NCI-H2171 treated with DMSO at 0.1 percent for 48 hours (cell line): ENCODE measurements around the gene USP25.

Experiments
- DNase-seq: peaks from one replicate; lab custom pipeline; 2025; lab: John Stamatoyannopoulos, UW

Gene USP25

DNA sequence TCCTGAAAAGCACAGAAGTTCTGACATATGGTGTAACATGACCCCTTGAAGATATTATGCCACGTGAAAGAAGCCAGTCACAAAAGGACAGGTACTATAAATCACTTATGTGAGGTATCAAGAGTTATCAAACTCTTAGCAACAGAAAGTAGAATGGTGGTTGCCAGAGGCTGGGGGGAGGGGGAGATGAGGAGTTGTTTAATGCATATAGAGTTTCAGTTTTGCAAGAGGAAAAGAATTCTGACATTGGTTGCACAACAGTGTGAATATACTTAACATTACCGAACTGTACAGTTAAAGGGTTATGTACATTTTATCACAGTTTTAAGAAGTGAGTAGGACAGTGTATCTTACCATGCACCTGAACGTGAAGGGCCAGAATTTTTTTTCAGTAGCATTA is 80.0 kb downstream of the USP25 start:
- peak; percentile 94 for DNase-seq

DNA sequence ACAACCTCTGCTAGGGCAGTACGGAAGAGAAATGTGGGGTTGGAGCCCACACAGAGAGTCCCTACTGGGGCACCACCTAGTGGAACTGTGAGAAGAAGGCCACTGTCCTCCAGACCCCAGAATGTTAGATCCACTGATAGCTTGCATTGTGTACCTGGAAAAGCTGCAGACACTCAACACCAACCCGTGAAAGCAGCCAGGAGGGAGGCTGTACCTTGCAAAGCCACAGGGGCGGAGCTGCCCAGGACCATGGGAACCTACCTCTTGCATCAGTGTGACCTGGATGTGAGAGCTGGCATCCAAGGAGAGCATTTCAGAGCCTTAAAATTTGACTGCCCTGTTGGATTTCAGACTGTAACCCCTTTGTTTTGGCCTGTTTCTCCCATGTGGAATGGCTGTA is 85.5 kb downstream of the USP25 start:
- DNase-seq: no peak

DNA sequence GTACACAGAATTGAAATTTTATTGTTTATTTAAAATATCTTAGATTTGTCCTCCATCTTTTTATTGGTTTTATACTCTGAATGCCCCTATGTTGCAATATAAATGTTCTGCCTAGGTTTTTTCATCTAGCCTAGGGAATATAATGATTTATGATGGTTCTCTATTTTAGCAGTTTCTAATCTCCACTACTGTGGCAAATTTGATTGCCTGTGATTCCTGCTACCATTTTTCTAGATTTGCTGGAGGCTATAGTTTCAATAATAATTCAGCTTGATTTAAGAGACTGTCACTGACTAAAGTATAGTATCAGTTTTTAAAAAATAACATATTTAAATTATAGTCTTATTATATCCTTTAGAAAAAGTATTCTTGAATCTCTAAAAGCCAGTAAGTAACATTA is 90.5 kb downstream of the USP25 start:
- DNase-seq: no peak

- DNase-seq: no peak
Observed at GRCh38 chr21:15820852-15821379, 91.1 kb downstream of the USP25 start.

DNA sequence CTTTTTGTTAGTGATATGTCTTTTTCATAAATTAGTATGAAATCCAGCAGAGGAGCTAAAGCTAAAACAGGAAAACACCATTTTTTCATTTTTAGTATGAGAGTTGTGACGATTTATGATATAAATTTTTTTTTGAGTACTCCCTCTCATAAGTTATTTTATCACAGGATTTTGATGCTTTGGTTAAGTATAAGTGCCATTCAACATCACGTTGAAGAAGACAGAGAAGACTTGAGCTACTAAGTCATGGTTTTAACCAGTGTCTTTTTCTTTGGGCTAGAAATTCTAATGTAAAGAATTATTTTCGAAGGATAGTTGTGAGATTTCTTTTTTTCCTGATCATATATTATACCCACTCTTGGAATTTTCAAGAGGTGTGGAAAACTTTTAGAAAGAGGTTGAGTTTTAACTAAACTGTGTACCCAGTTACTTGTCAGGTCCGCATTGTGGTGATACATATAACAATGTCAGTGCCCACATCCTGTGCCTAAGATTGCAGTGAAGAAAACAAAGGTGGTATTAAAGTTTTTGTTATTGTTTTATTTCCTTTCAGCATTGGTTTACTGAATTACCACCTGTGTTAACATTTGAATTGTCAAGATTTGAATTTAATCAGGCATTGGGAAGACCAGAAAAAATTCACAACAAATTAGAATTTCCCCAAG is 93.8 kb downstream of the USP25 start:
- no peak for DNase-seq

GRCh38 chr21:15825700-15826099 is 95.9 kb downstream of the USP25 start:
- DNase-seq: peak; percentile 5

- DNase-seq: peak; percentile 46
Observed at GRCh38 chr21:15826147-15826780, 96.5 kb downstream of the USP25 start.

- DNase-seq: peak; percentile 48
Observed at GRCh38 chr21:15826908-15827601, 97.3 kb downstream of the USP25 start.

DNA sequence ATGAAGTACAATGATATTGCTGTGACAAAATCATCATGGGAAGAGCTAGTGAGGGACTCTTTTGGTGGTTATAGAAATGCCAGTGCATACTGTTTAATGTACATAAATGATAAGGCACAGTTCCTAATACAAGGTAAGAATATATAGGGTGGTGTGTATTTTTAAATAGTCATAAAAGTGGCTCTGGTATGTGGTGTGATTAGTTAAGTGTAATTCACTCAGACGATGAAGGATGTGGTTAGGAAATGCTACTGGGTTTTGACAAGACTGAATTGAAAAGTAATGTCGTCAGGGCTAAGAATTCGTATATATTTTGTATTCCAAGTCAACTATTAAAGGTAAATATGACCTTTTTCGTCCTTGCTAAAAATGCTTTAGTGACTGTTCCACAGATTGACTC is 101.7 kb downstream of the USP25 start:
- no peak for DNase-seq

DNA sequence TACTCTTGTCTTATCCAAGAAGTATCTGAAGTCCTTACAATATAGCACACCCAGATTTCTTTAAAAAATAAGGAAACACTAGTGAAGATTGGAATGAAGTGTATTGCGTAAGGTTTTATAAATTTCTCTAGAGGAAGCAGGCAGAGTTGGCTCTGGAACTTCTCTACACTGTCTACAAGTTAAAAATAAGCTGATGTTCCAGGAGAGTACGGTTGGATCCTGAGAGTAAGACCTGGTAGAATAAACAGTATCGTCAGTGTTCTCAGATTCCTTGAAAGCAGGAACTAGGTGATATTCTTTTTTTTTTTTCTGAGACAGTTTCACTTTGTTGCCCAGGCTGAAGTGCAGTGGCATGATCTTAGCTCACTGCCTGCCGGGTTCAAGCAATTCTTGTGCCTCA is 107.9 kb downstream of the USP25 start:
- no peak for DNase-seq

- DNase-seq: no peak
Observed at GRCh38 chr21:15839026-15839425, 109.2 kb downstream of the USP25 start.

DNA sequence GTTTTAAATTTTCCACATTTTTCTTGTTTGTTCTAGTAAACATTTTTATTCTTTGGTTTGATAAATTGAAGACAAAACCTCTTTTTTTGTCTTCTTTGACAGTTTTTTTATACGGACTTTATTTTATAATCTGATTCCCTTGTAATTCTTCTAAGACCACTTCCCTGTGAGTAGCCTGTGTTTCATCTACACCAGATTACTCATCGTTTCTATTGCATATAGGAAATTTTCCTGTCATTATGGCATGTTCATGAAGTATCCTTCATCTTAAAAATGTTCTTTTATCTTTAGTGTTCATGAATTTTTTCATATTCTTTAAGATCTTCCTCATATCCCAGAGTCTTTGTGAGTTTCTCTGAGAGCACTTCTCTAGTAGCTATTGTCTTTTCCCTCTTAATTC is 109.8 kb downstream of the USP25 start:
- no peak for DNase-seq

GRCh38 chr21:15840406-15840805 is 110.6 kb downstream of the USP25 start:
- no peak for DNase-seq

- no peak for DNase-seq
Observed at GRCh38 chr21:15841856-15842564, 112.2 kb downstream of the USP25 start.

- no peak for DNase-seq
Observed at GRCh38 chr21:15842565-15842880, 112.7 kb downstream of the USP25 start.

DNA sequence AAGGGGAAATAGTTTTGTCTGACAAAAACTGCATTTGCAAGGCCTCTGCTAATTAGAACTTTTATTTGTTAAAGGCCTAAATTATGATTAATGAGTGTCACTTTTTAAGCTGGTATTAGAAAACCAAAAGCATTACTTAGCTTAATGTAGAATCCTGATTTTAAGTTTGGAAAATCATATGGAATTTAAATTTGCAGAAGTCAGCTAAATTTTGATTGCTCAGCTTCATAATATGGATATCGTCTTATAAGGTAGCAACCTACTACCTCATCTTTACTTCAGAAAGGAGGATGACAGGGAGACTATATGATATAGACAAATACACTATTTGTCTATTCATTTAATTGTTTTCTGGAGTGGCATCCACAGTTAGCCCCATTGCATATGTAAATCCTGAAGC is 114.0 kb downstream of the USP25 start:
- no peak for DNase-seq

- DNase-seq: no peak
Observed at GRCh38 chr21:15848634-15849560, 119.1 kb downstream of the USP25 start.

DNA sequence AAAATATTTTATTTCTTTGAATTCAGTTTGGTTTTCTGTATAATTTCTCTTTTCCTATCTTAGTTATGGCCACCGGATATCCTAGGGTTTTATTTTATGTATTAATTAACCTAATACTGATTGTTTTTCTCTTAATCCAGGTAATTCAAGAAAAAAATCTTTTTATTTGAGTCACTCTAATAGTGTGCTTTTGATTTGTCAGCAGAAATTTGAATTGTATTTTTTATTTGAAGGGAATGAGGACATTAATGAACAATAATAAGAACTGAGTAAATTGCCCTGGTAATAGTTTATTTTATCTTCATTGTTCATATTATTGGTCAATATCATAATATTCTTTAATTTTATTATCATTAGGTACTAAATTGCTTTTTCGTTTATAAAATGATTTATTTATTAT is 120.1 kb downstream of the USP25 start:
- DNase-seq: no peak

DNA sequence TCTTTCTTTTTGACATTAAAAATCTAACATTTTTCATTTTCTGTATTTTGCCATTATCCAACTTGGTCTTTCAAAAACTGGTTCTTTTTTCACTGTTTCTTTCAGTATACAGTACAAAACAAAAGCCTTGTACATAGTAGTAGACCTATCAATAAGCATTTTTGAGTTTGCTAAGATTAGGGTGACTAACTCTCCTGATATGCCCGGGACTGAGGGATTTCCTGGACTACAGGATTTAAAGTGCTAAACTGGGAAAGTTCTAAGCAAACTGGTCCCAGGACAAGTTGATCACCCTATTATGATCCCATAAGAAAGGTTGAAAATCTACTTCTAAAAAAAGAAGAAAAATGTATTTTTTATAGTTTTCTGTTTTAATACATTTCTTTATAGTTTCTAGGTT is 120.9 kb downstream of the USP25 start:
- DNase-seq: no peak

DNA sequence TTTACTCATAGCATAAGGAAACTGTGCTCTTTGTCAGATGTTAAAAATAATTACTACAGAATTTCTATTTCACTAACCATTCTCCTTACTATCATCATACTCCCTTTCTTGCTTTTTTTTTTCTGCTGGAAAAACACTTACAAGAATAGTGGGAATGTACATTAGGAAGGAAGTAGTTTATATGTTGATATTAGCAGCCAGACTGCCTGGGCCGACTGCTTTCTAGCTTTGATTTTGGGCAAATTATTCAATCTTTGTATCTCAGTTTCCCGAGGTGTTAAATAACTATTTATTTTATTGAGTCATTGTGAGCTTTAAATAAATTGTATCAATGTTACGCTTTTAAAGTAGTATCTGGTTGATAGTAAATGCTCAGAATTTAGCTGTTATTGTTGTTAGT is 122.4 kb downstream of the USP25 start:
- DNase-seq: no peak

DNA sequence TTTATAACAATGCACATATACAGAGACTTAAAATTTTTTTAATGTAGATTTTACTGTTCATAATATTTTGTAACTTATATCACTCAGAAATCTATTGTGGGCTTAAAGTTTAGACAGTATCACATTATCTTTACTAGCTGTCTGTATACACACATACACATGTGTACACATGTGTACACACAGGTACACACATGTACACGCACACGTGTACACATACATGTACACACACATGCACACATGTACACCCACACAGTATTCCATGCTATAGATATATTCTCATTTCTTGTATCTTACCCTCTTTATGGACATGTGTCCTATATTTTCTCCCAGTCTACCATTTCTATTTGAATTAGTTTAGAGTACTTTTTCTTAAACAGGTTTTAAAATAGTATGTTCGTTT is 123.3 kb downstream of the USP25 start:
- no peak for DNase-seq

DNA sequence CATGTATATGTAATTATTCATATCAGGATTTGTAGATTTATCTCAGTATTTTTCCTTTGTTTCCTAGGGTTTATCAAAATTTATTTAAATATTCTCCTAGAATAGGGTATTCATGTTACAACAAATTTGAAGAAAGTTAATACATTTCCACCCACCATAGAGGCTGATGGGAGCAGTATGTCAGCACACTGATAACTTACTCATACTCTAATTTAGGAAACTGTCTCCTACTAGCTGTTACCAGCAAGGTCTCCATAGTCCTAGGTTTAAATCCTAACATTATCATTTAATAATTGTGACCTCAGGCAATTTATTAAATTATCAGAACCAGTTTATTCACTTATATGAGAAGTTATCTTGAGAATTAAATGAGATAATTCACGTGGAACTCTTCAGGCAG is 127.0 kb downstream of the USP25 start:
- DNase-seq: no peak
